Aorta (tissue), 5 donors: ENCODE data around the gene SLN. TPM values are rescaled to one million over a fixed set of nuclear protein-coding genes. Genes with fewer than 3 reads are reported as not detected.
"Not testable (repeated sequence)": the region's sequence is repeated elsewhere in the genome, so short reads cannot be mapped to it uniquely, and the experiment has no call there.

ENCODE experiments used
- ATAC-seq: fragments of 200-7000 bp; cut with Tn5 transposase; one replicate; pipeline ENCODE4 v1.9.1; 2022; ENCODE audit warnings: moderate library complexity; ENCODE audit not compliant: low FRiP score
- DNase-seq, 2 donors: peaks; one replicate each; pipeline ENCODE4 v3.0.0-alpha.2; 2020
- H3K27ac ChIP-seq, 2 donors: one replicate each; pipeline ENCODE4 v1.5.1; 2013; ENCODE audit warnings: low read length in 2 of 2, mild to moderate bottlenecking in 2 of 2, moderate library complexity in 2 of 2, control low read depth in 1 of 2, inconsistent platforms in 1 of 2, low read depth in 1 of 2
- H3K27me3 ChIP-seq, 2 donors: one replicate each; pipeline ENCODE4 v1.6.1; 2013; ENCODE audit warnings: control low read depth in 1 of 2, low read length in 1 of 2, mild to moderate bottlenecking in 1 of 2, moderate library complexity in 1 of 2; ENCODE audit not compliant: insufficient read depth in 2 of 2, control insufficient read depth in 1 of 2
- H3K36me3 ChIP-seq, 2 donors: one replicate each; pipeline ENCODE4 v1.6.1; 2013; ENCODE audit warnings: control low read depth in 1 of 2, low read length in 1 of 2, mild to moderate bottlenecking in 1 of 2; ENCODE audit not compliant: insufficient read depth in 2 of 2, control insufficient read depth in 1 of 2
- H3K4me1 ChIP-seq, 2 donors: one replicate each; pipeline ENCODE4 v1.6.1; 2013; ENCODE audit warnings: low read length in 2 of 2, control low read depth in 1 of 2, mild to moderate bottlenecking in 1 of 2, moderate library complexity in 1 of 2; ENCODE audit not compliant: insufficient read depth in 2 of 2, control insufficient read depth in 1 of 2
- H3K4me3 ChIP-seq, 2 donors: one replicate each; pipeline ENCODE4 v1.5.1; 2013; ENCODE audit warnings: low read length in 2 of 2, control low read depth in 1 of 2, mild to moderate bottlenecking in 1 of 2
- H3K9me3 ChIP-seq: one replicate; pipeline ENCODE4 v1.6.1; 2013; ENCODE audit warnings: mild to moderate bottlenecking, low read length; ENCODE audit not compliant: control insufficient read depth
- WGBS, 2 donors: extraction: QIAGEN DNeasy Blood & Tissue Kit; methylation state at CpG; one replicate each; pipeline ENCODE4 v1.1.7; 2013; 5-methylcytosine and 5-hydroxymethylcytosine counted together
- intact Hi-C, 2 donors: fragments of 100-400 bp; cut with DNase I; formaldehyde crosslinking; loops; one replicate each; pipeline versions ENCODE4 v1.14.2 to v1.15.0; 2022
- long read RNA-seq, 2 donors: library from polyadenylated mRNA; unstranded; transcript quantifications; one replicate each; pipeline ENCODE4 v2.0.0, GENCODE V29; 2020 to 2021
- polyA plus RNA-seq, 2 donors: library from polyadenylated mRNA; stranded (reverse); fragments of 200-250 nt; gene quantifications; one replicate each; pipeline ENCODE4 v1.2.3, GENCODE V29; 2013
- total RNA-seq, 2 donors: library from RNA; stranded (reverse); fragmentation: NEBNext Ultra II Directional; extraction: Animal tissue kit (Norgen Biotek cat#: 25700); gene quantifications; one replicate each; pipeline ENCODE4 v1.2.1, GENCODE V29; 2021
- donor health status: healthy with polysubstance abuse.
- donor health status: Bipolar disorder and iron deficiency.
- donor health status: DM: no; HTN: no; CAD: no.
- donor health status: DM: no; HTN: no; CAD: no.
- donor health status: DM: yes; HTN: yes; CAD: no.

Gene SLN
- total RNA-seq (1 to 10 TPM; 1.0 to 7.7 TPM), polyA plus RNA-seq (not detected)
- long read RNA-seq, donor 1, partial matches to known transcripts = 0 of 1 reads
- long read RNA-seq, donor 1, other reads (novel, unspliced or antisense) = 0 of 1 reads
- long read RNA-seq, donor 2, partial matches to known transcripts = 0 of 2 reads
- long read RNA-seq, donor 2, other reads (novel, unspliced or antisense) = 0 of 2 reads

GRCh38 chr11:107711861-107712755 lies at the start of gene SLN:
Gene SLN, minus strand, starts transcription at chr11:107712056.
- intact Hi-C loops = no loop called here
- no peak for DNase-seq
- Histone ChIP-seq H3K4me3 (no peak within 1 kb of the TSS), H3K9me3 (peaks cover 1% of the 10 kb centered on the region), H3K4me1 (no peaks in the 10 kb centered on the region), H3K36me3 (peaks cover 0 to 2% of the 10 kb centered on the region in 2 donors), H3K27me3 (no peaks in the 10 kb centered on the region), H3K27ac (no peak within 1 kb of the TSS)
- 51 to 56% methylated on average over 12 of the region's 12 CpGs for WGBS, 2 donors
- peak; percentile 8 for ATAC-seq

DNA sequence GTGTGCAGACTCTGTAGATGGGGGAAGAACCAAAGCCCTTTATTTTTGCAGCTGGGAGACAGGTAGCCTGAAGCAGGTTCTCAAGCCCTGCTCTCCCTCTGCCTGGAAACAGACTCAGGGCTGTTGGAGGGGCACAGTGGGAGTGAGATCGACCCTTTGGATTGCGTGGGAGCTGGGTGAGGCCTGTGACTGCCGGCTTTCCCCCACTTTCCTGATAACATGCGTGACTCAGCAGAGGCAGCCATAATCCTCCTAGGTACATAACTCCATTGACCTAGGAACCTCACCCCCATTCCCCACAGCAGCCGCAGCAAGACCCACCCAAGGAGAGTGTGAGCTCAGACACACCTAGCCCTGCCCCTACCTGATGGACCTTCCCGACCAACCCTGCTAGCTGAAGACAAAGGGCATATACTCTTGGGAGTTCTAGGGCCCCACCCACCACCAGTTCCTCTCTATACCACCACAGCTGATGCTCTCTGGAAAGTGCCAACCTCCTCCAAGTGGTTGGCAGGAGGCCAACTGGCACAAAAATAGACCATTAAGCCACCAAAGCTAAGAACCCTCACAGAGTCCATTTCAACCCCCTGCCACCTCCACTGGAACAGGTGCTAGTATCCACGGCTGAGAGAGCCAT lies 47.0 kb upstream of the SLN start:
- DNase-seq, intact Hi-C loops, H3K27me3 ChIP-seq, H3K36me3 ChIP-seq, ATAC-seq, H3K4me3 ChIP-seq, H3K4me1 ChIP-seq, H3K27ac ChIP-seq, H3K9me3 ChIP-seq: not testable (repeated sequence)
- WGBS, 2 donors = 87 to 90% methylated on average over 7 of the region's 7 CpGs

- intact Hi-C loops = no loop called here
- no peak for ATAC-seq
These were observed 45.8 kb upstream of the SLN start for GRCh38 chr11:107757661-107758060.

DNA sequence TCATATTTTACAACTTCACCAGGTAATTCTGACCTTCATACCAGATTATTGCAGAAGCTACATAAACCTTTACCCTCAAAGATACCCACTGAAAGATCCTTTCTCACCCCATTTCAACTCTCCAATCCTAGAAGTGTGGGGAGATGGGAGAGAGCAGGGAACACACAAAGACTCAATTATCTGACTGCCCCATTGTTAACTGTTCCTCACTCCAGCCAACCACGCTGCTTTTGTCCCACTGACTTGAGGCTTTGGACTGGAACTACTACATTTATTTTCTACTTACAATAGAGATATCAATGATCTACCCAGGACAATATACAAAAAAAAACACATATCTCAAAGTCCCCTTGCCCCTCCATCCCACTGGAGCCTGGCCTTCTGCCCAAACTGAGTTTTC lies 44.7 kb upstream of the SLN start:
- H3K4me1 ChIP-seq = no peaks in the 10 kb centered on the region
- no peaks in the 10 kb centered on the region for H3K27me3 ChIP-seq
- H3K27ac ChIP-seq = no peak overlapping the region
- WGBS, 2 donors = 98 to 100% methylated on average over 1 of the region's 1 CpG
- intact Hi-C loops = no loop called here
- ATAC-seq (no peak), DNase-seq (no peak)
- H3K9me3 ChIP-seq = no peaks in the 10 kb centered on the region
- H3K36me3 ChIP-seq = no peaks in the 10 kb centered on the region
- no peak overlapping the region for H3K4me3 ChIP-seq

More at GRCh38 chr11:107757661-107758060, 45.8 kb upstream of the SLN start:
- H3K36me3 ChIP-seq = no peaks in the 10 kb centered on the region
- no peaks in the 10 kb centered on the region for H3K27me3 ChIP-seq
- no peaks in the 10 kb centered on the region for H3K4me1 ChIP-seq
- no peak overlapping the region for H3K27ac ChIP-seq
- no peak overlapping the region for H3K4me3 ChIP-seq
- no peak for DNase-seq
- 92 to 100% methylated on average over 1 of the region's 1 CpG for WGBS, 2 donors
- H3K9me3 ChIP-seq = no peaks in the 10 kb centered on the region

DNA sequence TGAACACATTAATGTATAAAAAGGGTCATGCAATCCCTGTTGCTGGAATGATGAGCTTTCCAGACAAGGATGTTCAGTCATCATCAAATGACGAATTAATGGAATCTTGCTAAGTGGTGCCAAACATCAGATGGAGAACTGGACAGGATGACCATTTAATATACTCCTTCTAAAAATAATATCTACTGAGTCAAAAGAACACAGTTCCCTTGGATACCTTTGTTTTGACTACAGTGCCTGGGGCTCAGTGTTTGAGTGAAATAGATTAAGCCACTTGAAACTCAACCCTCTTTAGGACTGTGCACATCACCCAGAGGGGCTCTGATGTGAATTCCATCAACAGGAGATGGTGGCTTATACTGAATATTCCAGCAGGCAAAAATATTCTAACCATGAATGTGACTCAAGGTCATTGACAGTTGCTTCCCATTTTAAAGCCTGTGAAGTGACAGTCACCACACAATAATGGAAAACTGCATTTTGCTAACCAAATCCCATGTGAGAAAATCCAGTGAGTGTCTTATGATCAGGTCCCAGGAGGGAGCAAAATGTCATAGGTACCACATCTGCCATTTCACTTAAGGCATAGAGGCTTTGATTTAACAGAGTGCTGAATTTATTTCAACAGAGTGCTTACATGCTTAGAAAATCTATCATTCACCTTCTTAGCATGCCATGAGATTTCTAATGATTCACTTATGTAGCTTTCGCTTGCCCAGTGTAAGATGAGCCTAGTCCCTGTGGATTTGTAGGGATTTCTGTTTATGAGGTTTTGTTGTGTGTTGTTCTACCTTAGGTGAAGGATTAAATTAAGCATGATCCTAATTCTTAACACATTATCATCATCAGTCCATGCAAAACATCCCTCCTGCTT lies 41.3 kb upstream of the SLN start:
- Histone ChIP-seq H3K36me3 (no peaks in the 10 kb centered on the region), H3K4me1 (no peaks in the 10 kb centered on the region), H3K27me3 (no peaks in the 10 kb centered on the region), H3K27ac (no peak overlapping the region), H3K4me3 (no peak overlapping the region), H3K9me3 (no peaks in the 10 kb centered on the region)
- intact Hi-C loops = no loop called here
- no peak for DNase-seq
- no peak for ATAC-seq
- 48 to 64% methylated on average over 2 of the region's 2 CpGs for WGBS, 2 donors

GRCh38 chr11:107752508-107752907 lies 40.7 kb upstream of the SLN start:
- ATAC-seq = no peak
- no peak for DNase-seq
- H3K4me3 ChIP-seq = no peak overlapping the region
- no peaks in the 10 kb centered on the region for H3K27me3 ChIP-seq
- H3K36me3 ChIP-seq = no peaks in the 10 kb centered on the region
- 69 to 74% methylated on average over 5 of the region's 5 CpGs for WGBS, 2 donors
- H3K27ac ChIP-seq = no peak overlapping the region
- H3K9me3 ChIP-seq = no peaks in the 10 kb centered on the region
- H3K4me1 ChIP-seq = no peaks in the 10 kb centered on the region
- intact Hi-C loops = no loop called here

GRCh38 chr11:107751082-107751481 lies 39.2 kb upstream of the SLN start:
- Histone ChIP-seq H3K4me1 (no peaks in the 10 kb centered on the region), H3K27ac (no peak overlapping the region), H3K36me3 (no peaks in the 10 kb centered on the region), H3K27me3 (no peaks in the 10 kb centered on the region), H3K9me3 (no peaks in the 10 kb centered on the region), H3K4me3 (no peak overlapping the region)
- intact Hi-C loops = no loop called here
- DNase-seq (no peak), ATAC-seq (no peak)
- WGBS, 2 donors = 79 to 93% methylated on average over 9 of the region's 9 CpGs

DNA sequence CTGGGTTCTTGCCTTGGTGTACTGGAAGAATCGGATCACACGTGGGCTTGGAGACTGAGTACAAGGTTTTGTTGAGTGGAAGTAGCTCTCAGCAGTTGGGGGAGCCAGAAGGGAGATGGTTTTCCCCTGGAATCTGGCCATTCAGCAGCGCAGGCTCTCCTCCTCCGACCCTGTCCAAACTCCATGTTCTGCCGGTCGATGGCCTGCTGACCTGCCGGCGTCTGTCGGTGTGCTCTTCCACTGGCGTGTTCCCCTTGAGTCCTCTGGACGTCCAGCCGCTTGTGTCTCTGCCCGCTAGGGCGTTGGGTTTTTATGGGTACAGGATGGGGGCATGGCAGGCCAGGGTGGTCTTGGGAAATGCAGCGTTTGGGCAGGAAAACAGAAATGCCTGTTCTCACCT lies 38.5 kb upstream of the SLN start:
- 88 to 89% methylated on average over 15 of the region's 15 CpGs for WGBS, 2 donors
- Histone ChIP-seq H3K9me3 (no peaks in the 10 kb centered on the region), H3K4me1 (no peaks in the 10 kb centered on the region), H3K27ac (no peak overlapping the region), H3K4me3 (no peak overlapping the region), H3K27me3 (no peaks in the 10 kb centered on the region), H3K36me3 (no peaks in the 10 kb centered on the region)
- ATAC-seq (no peak), DNase-seq (no peak)
- intact Hi-C loops = no loop called here
